MM.1S (cell line): ENCODE data around the gene SDC1.

ENCODE experiments used
- DNase-seq: peaks from one replicate; pipeline ENCODE4 v3.0.0-alpha.2; 2015
- H2AFZ ChIP-seq: fragments of 300-600 bp; sonication (generic); 2 replicates; pipeline ENCODE4 v1.6.0; 2016; ENCODE audit warnings: antibody characterized with exemption, low read length
- H3F3A ChIP-seq: fragments of 300-600 bp; sonication (generic); 2 replicates; pipeline ENCODE4 v1.6.1; 2016; ENCODE audit warnings: mild to moderate bottlenecking, antibody characterized with exemption, low read length, moderate library complexity, mixed read lengths; ENCODE audit not compliant: insufficient read depth
- H3K27ac ChIP-seq: fragments of 300-600 bp; sonication (generic); 2 replicates; pipeline ENCODE4 v1.5.1; 2016; ENCODE audit warnings: mild to moderate bottlenecking, low read length
- H3K27me3 ChIP-seq: fragments of 300-600 bp; sonication (generic); replicated peaks from 2 replicates; pipeline ENCODE4 v1.6.0; 2016; ENCODE audit warnings: low read length; ENCODE audit not compliant: insufficient read depth
- H3K36me3 ChIP-seq: fragments of 300-600 bp; sonication (generic); replicated peaks from 2 replicates; pipeline ENCODE4 v1.6.1; 2016; ENCODE audit warnings: mild to moderate bottlenecking, low read length, mixed read lengths; ENCODE audit not compliant: insufficient read depth
- H3K4me1 ChIP-seq: fragments of 300-600 bp; sonication (generic); 2 replicates; pipeline ENCODE4 v1.6.1; 2016; ENCODE audit warnings: low read length, mixed read lengths
- H3K4me2 ChIP-seq: fragments of 300-600 bp; sonication (generic); 2 replicates; pipeline ENCODE4 v1.6.0; 2016; ENCODE audit warnings: low read depth, low read length
- H3K4me3 ChIP-seq: fragments of 300-600 bp; sonication (generic); 2 replicates; pipeline ENCODE4 v1.5.1; 2016; ENCODE audit warnings: low read length, mixed read lengths
- H3K79me2 ChIP-seq: fragments of 300-600 bp; sonication (generic); 2 replicates; pipeline ENCODE4 v1.6.1; 2016; ENCODE audit warnings: mixed run types, low read length, mixed read lengths
- H3K9ac ChIP-seq: fragments of 300-600 bp; sonication (generic); 2 replicates; pipeline ENCODE4 v1.6.1; 2016; ENCODE audit warnings: low read length, mixed read lengths
- H3K9me2 ChIP-seq: fragments of 300-600 bp; sonication (generic); replicated peaks from 2 replicates; pipeline ENCODE4 v1.6.1; 2016; ENCODE audit warnings: mild to moderate bottlenecking, low read length, mixed read lengths; ENCODE audit not compliant: insufficient read depth
- H3K9me3 ChIP-seq: fragments of 300-600 bp; sonication (generic); replicated peaks from 2 replicates; pipeline ENCODE4 v1.6.1; 2016; ENCODE audit warnings: mild to moderate bottlenecking, low read length, mixed read lengths; ENCODE audit not compliant: insufficient read depth
- H4K20me1 ChIP-seq: fragments of 300-600 bp; sonication (generic); 2 replicates; pipeline ENCODE4 v1.6.1; 2016; ENCODE audit warnings: mild to moderate bottlenecking, low read length, moderate library complexity, mixed read lengths; ENCODE audit not compliant: insufficient read depth
- EZH2 ChIP-seq: fragments of 300-600 bp; sonication (generic); optimal IDR thresholded peaks from 2 replicates; pipeline ENCODE3; 2017; ENCODE audit warnings: low read depth, mild to moderate bottlenecking, antibody characterized with exemption, low read length, mixed read lengths
- EZH2phosphoT487 ChIP-seq: fragments of 300-600 bp; sonication (generic); IDR thresholded peaks from 2 replicates; pipeline ENCODE4 v1.6.1; 2018; ENCODE audit warnings: antibody characterized with exemption, low read length
- TF ChIP-seq, protein P1 (sequence below): fragments of 300-600 bp; sonication (generic); IDR thresholded peaks from 2 replicates; pipeline ENCODE4 v1.5.1; 2016; ENCODE audit warnings: antibody characterized with exemption, low read length, mixed read lengths

The SDC1 gene

GRCh38 chr2:20219763-20220380 is 5.1 kb downstream of the SDC1 start:
- TF ChIP-seq, protein P1, sequence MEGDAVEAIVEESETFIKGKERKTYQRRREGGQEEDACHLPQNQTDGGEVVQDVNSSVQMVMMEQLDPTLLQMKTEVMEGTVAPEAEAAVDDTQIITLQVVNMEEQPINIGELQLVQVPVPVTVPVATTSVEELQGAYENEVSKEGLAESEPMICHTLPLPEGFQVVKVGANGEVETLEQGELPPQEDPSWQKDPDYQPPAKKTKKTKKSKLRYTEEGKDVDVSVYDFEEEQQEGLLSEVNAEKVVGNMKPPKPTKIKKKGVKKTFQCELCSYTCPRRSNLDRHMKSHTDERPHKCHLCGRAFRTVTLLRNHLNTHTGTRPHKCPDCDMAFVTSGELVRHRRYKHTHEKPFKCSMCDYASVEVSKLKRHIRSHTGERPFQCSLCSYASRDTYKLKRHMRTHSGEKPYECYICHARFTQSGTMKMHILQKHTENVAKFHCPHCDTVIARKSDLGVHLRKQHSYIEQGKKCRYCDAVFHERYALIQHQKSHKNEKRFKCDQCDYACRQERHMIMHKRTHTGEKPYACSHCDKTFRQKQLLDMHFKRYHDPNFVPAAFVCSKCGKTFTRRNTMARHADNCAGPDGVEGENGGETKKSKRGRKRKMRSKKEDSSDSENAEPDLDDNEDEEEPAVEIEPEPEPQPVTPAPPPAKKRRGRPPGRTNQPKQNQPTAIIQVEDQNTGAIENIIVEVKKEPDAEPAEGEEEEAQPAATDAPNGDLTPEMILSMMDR: no peak
- TF ChIP-seq EZH2: no peak
- no peak for TF ChIP-seq EZH2phosphoT487
- H3K9me2 ChIP-seq: no peaks in the 10 kb centered on the region

DNA sequence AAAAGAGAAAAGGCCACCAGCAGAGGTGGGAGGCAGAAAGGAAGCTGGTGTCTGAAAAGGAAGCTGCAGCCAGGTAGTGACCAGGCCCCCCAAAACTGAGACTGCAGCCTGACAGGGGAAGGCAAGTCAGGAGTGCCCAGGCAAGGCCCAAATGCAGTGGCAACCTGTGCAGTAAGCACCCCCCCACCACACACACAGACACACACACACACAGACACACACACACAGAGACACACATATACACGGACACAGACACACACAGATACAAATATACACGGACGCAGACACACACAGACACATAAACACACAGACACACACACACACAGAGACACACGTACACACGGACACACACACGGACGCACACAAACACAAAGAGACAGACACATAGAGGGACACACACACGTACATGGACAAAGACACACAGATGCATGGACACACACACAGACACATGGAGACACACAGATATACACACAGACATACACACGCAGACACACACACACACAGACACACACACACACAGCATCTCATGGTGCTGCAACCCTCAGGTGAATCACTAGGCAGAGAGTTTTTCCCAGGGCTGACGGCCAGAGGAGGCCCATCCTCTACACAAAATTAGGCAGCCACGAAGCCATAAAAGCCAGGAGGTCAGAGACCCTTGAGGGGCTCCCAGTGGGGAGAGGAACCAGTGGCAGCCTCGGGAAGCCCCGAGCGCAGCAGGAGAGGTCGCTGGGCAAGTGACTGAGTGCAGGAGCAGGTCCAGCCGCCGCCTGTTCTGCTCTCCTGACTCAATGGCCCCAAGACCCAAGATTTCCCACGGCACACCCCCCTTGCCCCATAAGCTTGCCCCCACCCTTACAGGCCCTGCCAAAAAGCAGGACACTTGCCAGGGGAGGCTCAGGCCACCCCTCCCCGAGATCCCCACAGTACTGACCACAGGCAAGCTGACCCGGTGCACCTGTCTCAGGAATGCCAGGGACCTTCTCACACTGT is 6.3 kb downstream of the SDC1 start:
- Histone ChIP-seq H4K20me1 (no peaks in the 10 kb centered on the region), H2AFZ (no peak overlapping the region), H3K79me2 (peaks cover 99% of the 10 kb centered on the region), H3K4me3 (peak overlapping the region; percentile 92; the same call in 1 of the 2 replicates), H3K9me2 (no peaks in the 10 kb centered on the region), H3K9me3 (no peaks in the 10 kb centered on the region), H3K4me2 (peak overlapping the region; percentile 93), H3K27me3 (no peaks in the 10 kb centered on the region), H3K36me3 (0 out of 2 replicates have a peak, but pooled peaks cover 6% of the 10 kb centered on the region), H3K27ac (peak overlapping the region; percentile 98; the same call in 1 of the 2 replicates), H3F3A (peaks cover 98% of the 10 kb centered on the region), H3K9ac (peak overlapping the region; percentile 92; the same call in 1 of the 2 replicates), H3K4me1 (peaks cover 88% of the 10 kb centered on the region)
- TF ChIP-seq EZH2 (no peak), EZH2phosphoT487 (no peak)
- TF ChIP-seq, protein P1: no peak
- DNase-seq: no peak

More at GRCh38 chr2:20219763-20220380, 5.1 kb downstream of the SDC1 start:
- H3K9ac ChIP-seq: peak overlapping the region; percentile 6; the same call in 1 of the 2 replicates
- peaks cover 87% of the 10 kb centered on the region for H3F3A ChIP-seq
- H3K79me2 ChIP-seq: peaks cover 99% of the 10 kb centered on the region
- no peaks in the 10 kb centered on the region for H3K9me3 ChIP-seq
- peak overlapping the region; percentile 93 for H3K4me2 ChIP-seq
- no peak for DNase-seq
- H3K36me3 ChIP-seq: 0 out of 2 replicates have a peak, but pooled peaks cover 6% of the 10 kb centered on the region
- H3K27me3 ChIP-seq: no peaks in the 10 kb centered on the region
- no peak overlapping the region for H2AFZ ChIP-seq
- H3K4me1 ChIP-seq: peaks cover 76% of the 10 kb centered on the region
- H3K27ac ChIP-seq: peak overlapping the region; percentile 98; the same call in 1 of the 2 replicates
- H3K4me3 ChIP-seq: peak overlapping the region; percentile 92; the same call in 1 of the 2 replicates
- no peaks in the 10 kb centered on the region for H4K20me1 ChIP-seq

GRCh38 chr2:20217041-20217970 is 7.6 kb downstream of the SDC1 start:
- no peak for DNase-seq
- Histone ChIP-seq H3K36me3 (0 out of 2 replicates have a peak, but pooled peaks cover 6% of the 10 kb centered on the region), H3F3A (peaks cover 100% of the 10 kb centered on the region), H3K4me3 (0 out of 2 replicates have a peak overlapping the region, but pooled peaks have one; percentile 14), H3K9ac (peak overlapping the region; percentile 92; the same call in 1 of the 2 replicates), H3K27me3 (no peaks in the 10 kb centered on the region), H3K79me2 (peaks cover 99% of the 10 kb centered on the region), H3K9me3 (no peaks in the 10 kb centered on the region), H4K20me1 (no peaks in the 10 kb centered on the region), H2AFZ (no peak overlapping the region), H3K27ac (peak overlapping the region; percentile 98), H3K9me2 (no peaks in the 10 kb centered on the region), H3K4me1 (peaks cover 98% of the 10 kb centered on the region), H3K4me2 (peak overlapping the region; percentile 93)
- no peak for TF ChIP-seq EZH2
- TF ChIP-seq, protein P1: no peak
- no peak for TF ChIP-seq EZH2phosphoT487
